Myocyte (in vitro differentiated cells): ENCODE measurements around the gene RAB1B. TPM values are rescaled to one million over a fixed set of nuclear protein-coding genes. Genes with fewer than 3 reads are reported as not detected.
A peak's percentile ranks its signal among the peaks of the same experiment; 100 is the strongest.
"Not testable (repeated sequence)": the region's sequence is repeated elsewhere in the genome, so short reads cannot be mapped to it uniquely, and the experiment has no call there.

Source experiments
- DNase-seq: peaks from one replicate; pipeline ENCODE4 v3.0.0-alpha.2; 2012; ENCODE audit warnings: low read depth
- total RNA-seq: library from RNA; depleted of rRNA; stranded (reverse); fragments of >200 nt; gene quantifications from 2 replicates; pipeline ENCODE4 v1.2.3, GENCODE V29; 2014

RAB1B gene
- total RNA-seq, 1 donor from 2014 or later = 146 TPM

- DNase-seq = no peak
Observed at GRCh38 chr11:66266378-66267038, 1.9 kb upstream of the RAB1B start.

DNA sequence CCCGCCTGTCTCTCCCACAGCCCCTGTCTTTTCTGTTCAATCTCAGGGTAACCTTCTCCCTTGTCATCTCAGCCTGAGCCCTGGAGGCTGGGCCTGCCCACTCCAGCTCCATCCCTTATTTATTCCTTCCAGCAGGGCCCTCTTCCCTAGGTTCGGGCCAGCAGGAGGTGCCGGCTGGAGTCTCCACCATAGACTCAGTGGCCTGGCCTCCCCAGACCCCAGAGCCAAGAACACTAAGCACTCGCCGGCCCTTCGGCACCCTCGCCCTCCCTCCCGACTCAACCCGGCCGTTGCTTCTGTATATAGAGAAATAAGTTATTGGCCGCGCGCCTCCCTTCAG is 1.4 kb upstream of the RAB1B start:
- no peak for DNase-seq

DNA sequence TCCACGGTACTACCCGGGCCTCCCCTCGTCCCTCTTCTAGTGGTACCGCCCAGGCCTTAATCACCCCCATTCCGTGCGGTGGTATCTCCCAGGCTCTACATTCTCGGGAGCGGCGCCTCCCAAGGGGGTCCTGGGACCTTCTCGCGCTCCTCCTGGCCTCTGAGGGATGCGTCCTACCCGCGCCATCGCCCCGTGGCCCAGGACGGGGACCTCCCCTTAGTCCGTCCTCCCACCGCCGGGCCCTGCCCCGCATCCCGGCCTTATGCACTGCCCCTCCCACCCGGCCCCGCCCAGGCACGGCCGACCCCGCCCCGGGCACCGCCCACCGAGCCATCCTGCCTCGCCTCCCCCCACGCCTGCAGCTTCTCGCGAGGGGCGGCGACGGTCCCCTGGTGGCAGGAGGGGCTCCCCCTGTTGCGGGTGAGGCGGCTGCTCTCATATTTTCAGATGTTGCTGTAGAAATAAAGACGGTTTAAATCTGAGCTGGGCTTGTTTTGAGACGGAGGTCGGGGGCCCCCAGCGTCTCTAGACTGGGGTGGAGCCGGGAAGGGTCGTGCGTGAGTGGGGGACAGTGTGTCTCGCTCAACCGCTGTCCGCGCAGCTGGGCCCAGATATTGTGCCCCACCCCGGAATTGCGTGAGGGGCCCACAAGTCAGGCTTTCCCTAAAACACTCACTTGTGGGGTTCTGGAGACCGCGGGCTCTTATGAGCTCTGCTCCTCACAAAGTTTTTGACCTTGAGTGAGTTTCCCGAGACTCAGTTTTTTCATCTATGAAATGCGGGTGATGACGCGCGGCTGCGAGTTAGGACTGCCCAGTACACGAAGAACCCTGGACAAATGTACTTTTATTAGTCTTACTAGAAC is 828 bp upstream of the RAB1B start:
- peak; percentile 90 for DNase-seq

- DNase-seq = peak; percentile 75
Observed at GRCh38 chr11:66268952-66269905, 790 bp downstream of the RAB1B start.

DNA sequence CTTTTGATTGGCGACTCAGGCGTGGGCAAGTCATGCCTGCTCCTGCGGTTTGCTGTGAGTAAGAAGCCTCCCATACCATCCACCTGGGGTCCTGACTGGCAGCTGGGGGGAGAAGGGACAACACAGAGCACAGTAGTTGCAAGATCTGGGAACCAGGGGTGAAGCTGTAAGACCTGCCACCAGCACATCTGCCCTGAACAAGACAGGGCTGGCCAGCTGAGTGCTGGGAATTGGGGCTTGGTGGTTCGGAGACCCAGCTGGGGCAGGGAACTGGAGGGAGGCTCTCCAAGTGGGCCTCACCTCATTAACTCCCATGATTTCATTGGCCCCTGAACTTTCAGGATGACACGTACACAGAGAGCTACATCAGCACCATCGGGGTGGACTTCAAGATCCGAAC is 3.4 kb downstream of the RAB1B start:
- no peak for DNase-seq

DNA sequence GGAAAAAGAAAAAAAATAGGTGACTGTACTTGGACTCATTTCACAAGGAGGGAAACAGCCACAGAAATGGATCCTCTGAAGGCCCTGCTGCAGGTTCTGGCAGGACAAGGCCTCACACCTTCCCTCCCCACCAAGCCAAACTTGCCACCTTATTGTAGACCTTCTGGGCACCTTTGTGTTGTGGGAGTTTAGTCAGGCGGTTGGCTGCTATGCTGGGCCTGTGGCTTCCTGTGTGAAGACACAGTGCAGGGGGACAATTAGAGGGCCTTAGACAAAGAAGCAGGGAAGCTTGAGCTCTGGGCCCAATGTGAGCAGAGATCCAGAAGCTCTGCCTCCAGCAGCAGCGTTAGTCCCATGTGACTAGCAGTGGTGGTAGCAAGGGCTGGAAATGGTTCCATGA is 4.2 kb downstream of the RAB1B start:
- no peak for DNase-seq

GRCh38 chr11:66274219-66274618 is 5.8 kb downstream of the RAB1B start:
- no peak for DNase-seq

GRCh38 chr11:66275396-66275795 is 7.0 kb downstream of the RAB1B start:
- peak; percentile 93 for DNase-seq

DNA sequence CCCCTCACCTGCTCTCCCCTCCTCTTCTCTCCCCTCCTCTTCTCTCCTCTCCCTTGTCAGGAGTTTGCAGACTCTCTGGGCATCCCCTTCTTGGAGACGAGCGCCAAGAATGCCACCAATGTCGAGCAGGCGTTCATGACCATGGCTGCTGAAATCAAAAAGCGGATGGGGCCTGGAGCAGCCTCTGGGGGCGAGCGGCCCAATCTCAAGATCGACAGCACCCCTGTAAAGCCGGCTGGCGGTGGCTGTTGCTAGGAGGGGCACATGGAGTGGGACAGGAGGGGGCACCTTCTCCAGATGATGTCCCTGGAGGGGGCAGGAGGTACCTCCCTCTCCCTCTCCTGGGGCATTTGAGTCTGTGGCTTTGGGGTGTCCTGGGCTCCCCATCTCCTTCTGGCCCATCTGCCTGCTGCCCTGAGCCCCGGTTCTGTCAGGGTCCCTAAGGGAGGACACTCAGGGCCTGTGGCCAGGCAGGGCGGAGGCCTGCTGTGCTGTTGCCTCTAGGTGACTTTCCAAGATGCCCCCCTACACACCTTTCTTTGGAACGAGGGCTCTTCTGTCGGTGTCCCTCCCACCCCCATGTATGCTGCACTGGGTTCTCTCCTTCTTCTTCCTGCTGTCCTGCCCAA is 7.7 kb downstream of the RAB1B start:
- DNase-seq = no peak

DNA sequence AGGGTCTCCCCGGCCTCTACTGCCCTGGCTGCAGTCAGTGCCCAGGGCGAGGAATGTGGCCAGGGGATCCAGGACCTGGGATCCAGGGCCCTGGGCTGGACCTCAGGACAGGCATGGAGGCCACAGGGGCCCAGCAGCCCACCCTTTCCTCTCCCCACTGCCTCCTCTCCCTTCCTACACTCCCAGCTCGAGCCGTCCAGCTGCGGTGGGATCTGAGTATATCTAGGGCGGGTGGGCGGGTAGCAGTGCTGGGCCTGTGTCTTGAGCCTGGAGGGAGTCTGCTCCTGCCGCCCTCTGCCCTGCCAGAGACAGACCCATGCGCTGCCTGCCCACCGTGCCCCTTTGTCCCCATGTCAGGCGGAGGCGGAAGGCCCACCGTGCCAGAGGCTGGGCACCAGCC is 8.2 kb downstream of the RAB1B start:
- DNase-seq = not testable (repeated sequence)

DNA sequence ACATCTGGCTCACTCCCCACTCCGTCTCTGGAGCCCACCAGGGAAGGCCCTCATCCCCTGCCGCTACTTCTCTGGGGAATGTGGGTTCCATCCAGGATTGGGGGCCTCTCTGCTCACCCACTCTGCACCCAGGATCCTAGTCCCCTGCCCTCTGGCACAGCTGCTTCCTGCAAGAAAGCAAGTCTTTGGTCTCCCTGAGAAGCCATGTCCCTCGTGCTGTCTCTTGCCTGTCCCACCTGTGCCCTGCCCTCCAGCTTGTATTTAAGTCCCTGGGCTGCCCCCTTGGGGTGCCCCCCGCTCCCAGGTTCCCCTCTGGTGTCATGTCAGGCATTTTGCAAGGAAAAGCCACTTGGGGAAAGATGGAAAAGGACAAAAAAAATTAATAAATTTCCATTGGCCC is 8.6 kb downstream of the RAB1B start:
- DNase-seq = not testable (repeated sequence)

- no peak for DNase-seq
Observed at GRCh38 chr11:66277471-66278362, 9.3 kb downstream of the RAB1B start, which contains the start of gene CNIH2. CNIH2 (plus strand) TSS chr11:66278175; CDS start chr11:66278457, 282 bp downstream.

DNA sequence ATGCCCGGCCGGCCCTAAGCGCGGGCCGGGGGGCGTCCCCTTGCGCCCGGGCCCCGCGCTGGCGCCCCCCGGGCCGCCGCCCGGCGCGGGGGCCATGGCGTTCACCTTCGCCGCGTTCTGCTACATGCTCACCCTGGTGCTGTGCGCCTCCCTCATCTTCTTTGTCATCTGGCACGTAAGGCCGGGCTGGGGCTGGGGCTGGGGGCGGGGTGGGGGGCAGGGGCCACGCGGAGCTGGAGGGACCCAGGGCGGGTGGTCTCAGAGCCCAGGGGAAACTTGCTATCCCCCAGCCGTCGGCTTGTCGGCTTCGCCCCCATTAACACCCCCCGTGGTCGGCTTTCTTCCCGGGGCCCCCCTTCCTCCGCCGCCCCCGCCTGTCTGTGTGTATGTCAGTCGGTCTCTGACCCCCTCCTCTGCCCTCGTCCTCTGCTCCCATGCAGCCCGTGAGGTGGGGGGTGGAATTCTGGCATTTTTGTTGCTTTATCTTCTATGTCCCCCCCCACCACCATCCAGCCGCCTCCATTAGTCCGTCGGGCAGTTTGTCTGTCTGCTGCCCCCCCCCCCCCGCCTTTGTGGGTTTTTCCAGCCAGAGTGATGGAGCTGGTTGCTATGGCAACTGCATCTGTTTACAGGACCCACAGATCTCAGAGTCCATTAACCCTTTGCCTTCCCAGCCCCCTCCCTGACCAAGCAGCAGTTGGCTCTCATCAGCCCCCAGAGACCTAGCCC is 10.1 kb downstream of the RAB1B start:
- no peak for DNase-seq

DNA sequence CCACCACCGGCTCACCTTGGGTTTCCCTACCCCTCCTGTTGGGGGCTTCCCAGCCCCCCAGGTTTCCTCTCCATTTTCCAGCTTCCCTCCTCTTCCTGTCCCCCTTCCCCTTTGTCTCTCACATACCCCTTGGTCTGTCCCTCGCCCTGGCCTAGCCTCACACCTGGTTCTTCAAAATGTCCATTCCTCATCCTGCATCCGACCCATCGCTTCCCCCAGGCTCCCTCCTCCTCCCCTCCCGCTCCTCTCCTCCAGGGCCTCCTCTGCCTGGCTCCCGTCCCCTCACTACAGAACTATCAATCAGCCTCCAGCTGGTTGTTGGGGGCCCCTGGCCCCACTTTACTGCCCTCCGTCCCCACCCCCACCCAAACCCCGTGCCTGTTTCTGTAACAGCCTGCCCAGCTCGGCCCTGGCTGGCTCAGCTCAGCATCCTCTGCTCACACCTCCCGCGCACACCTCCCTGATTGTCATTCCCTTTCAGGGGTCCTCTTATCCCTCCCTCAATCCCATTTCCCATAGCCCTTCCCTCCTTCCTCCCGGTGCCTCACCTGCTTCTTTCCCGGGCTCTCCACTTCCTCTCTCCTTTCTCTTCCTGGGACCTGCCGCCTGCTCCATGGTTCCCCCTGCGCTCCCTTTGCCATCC is 10.8 kb downstream of the RAB1B start:
- DNase-seq = no peak

- DNase-seq = no peak
Observed at GRCh38 chr11:66280428-66280827, 12.0 kb downstream of the RAB1B start.

DNA sequence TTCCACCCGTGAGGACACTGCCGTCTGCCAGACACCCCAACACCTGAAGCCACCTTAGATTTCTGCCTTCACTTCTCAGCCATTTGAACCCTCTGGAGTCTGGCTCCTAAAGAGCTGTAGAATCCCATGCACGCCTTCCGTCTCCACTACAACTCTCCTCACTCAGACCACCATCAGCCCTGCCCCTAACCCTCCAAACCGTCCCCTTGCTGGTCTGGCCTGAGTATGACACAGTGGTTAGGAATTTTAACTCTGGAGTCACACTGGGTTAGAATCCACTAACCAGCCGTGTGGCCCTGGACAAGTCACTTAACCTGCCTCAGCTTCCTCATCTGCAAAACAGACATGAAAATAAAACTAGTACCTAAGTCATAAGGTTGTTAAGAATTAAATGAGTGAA is 12.6 kb downstream of the RAB1B start:
- no peak for DNase-seq

DNA sequence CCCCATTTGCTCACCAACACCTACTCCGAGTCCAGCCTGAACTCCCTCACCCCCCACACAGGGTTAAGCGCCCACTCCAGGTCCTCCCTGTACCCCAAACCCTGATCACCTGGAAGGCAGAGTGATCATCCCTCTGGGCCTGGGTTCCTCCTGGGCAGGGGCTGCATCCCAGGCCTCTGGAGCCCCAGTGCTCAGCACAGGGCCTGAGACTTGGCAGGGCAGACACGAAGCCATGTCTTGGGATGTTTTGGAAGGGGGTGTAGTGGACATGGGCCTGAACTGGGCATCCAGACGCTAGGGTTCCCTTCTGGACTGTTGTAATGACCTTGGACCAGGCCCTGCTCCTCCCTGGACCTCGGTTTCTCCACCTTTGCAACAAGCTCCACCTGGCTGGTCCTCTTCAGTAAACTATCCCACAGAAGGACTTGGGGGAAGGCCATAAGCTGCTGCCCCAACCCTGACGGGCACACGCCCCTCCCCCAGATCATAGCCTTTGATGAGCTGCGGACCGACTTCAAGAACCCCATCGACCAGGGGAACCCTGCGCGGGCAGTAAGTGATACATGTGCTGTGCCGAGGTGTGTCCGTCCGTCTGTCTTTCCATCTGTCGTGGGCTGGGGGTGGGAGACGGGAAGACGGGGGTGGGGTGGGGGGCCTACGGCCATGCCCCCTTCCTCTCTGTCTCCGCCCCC is 13.5 kb downstream of the RAB1B start:
- DNase-seq = no peak
